GM10248 (cell line): ENCODE data around the gene JARID2.
"Not testable (repeated sequence)": the region's sequence is repeated elsewhere in the genome, so short reads cannot be mapped to it uniquely, and the experiment has no call there.

Experiments
- CTCF ChIA-PET: fragments of 300-600 bp; sonication (Branson Sonifier 250); formaldehyde crosslinking; extraction: SDS; loops from one replicate; lab custom pipeline; 2021; ENCODE audit warnings: antibody characterized with exemption; lab: Yijun Ruan, JAX
- POLR2A ChIA-PET: fragments of 350-650 bp; sonication (Branson Sonifier 250); formaldehyde crosslinking; extraction: SDS; loops from one replicate; lab custom pipeline; 2020; ENCODE audit warnings: antibody characterized with exemption; lab: Yijun Ruan, JAX
- DNase-seq: peaks from one replicate; pipeline ENCODE4 v3.0.0; 2012; ENCODE audit errors: extremely low spot score
- TF ChIP-seq, protein P1 (sequence below): IDR thresholded peaks from 2 replicates; pipeline ENCODE4 v1.5.1; 2012; ENCODE audit warnings: mild to moderate bottlenecking, low read depth; ENCODE audit errors: extremely low read depth, missing control alignments, control extremely low read depth

JARID2 gene

DNA sequence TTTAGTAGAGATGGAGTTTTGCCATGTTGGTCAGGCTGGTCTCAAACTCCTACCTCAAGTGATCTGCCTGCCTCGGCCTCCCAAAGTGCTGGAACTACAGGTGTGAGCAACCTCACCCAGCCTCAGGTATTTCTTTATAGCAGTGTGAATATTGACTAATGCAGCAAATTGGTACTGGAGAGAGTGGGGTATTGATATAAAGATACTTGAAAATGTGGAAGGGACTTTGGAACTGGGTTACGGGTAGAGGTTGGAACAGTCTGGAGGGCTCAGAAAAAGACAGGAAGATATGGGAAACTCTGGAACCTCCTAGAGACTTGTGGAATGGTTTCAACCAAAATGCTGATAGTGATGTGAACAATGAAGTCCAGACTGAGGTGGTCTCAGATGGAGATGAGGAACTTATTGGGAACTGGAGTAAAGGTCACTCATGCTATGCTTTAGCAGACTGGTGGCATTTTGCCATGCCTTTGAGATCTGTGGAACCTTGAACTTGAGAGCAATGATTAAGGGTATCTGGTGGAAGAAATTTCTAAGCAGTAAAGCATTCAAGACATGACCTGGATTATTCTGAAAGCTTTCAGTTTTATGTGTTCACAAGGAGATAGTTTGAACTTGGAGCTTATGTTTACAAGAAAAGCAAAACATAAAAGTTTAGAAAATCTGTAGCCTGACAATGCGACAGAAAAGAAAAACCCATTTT lies 289.8 kb downstream of the JARID2 start:
- CTCF ChIA-PET: interaction anchor here (1.0 to 5.0 kb wide), 7 partner anchors 9 to 27 kb away, joined by 3 to 18 read pairs (median 3); no protein-coding TSS in a partner anchor
- TF ChIP-seq, protein P1, sequence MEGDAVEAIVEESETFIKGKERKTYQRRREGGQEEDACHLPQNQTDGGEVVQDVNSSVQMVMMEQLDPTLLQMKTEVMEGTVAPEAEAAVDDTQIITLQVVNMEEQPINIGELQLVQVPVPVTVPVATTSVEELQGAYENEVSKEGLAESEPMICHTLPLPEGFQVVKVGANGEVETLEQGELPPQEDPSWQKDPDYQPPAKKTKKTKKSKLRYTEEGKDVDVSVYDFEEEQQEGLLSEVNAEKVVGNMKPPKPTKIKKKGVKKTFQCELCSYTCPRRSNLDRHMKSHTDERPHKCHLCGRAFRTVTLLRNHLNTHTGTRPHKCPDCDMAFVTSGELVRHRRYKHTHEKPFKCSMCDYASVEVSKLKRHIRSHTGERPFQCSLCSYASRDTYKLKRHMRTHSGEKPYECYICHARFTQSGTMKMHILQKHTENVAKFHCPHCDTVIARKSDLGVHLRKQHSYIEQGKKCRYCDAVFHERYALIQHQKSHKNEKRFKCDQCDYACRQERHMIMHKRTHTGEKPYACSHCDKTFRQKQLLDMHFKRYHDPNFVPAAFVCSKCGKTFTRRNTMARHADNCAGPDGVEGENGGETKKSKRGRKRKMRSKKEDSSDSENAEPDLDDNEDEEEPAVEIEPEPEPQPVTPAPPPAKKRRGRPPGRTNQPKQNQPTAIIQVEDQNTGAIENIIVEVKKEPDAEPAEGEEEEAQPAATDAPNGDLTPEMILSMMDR: no peak
- no peak for DNase-seq
- POLR2A ChIA-PET: no interaction called here

DNA sequence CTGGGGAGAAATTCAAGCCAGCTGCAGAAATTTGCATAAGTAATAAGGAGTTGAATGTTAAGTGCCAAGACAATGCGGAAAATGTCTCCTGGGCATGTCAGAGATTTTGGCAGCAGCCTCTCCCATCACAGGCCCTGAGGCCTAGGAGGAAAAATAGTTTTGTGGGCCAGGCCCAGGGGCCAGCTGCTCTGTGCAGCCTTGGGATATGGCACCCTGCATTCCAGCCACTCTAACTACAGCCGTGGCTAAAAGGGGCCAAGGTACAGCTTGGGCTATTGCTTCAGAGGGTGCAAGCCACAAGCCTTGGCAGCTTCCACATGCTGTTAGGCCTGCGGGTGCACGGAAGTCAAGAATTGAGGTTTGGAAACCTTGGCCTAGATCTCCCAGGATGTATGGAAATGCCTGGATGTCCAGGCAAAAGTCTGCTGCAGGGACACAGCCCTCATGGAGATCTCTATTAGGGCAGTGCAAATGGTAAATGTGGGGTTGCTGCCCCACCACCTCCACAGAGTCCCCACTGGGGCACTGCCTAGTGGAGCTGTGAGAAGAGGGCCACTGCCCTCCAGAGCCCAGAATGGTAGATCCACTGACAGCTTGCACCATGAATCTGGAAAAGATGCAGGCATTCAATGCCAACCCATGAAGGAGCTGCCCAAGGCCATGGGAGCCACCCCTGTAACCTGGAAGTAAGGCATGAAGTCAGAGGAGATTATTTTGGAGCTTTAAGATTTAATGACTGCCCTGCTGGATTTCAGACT lies 290.5 kb downstream of the JARID2 start:
- ChIA-PET CTCF (interaction anchor here (1.1 to 5.0 kb wide), 6 partner anchors 8 to 87 kb away, joined by 3 to 18 read pairs (median 4); no protein-coding TSS in a partner anchor), POLR2A (no interaction called here)
- TF ChIP-seq, protein P1: no peak
- DNase-seq: no peak

DNA sequence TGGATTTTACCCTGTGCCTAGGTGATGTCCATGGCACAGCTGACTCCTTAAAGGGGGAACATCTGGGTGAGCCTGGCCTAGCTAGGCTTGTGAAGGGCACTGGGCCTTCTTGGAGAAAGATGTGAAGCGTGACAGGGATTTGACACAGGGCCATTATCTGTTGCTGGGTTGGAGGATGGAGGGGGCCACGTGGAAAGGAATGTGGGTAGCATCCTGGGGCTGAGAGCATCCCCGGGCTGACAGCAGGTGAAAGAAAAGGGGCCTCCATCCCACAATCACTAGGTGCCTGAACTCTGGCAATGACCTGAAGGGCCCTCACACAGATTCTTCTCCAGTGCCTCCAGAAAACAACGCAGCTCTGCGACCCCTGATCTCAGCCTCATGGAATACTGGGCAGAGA lies 292.2 kb downstream of the JARID2 start:
- TF ChIP-seq, protein P1: no peak
- DNase-seq: no peak
- CTCF ChIA-PET: interaction anchor here (0.8 to 5.0 kb wide), 3 partner anchors 13 to 85 kb away, joined by 3 to 18 read pairs (median 3); no protein-coding TSS in a partner anchor
- POLR2A ChIA-PET: no interaction called here

DNA sequence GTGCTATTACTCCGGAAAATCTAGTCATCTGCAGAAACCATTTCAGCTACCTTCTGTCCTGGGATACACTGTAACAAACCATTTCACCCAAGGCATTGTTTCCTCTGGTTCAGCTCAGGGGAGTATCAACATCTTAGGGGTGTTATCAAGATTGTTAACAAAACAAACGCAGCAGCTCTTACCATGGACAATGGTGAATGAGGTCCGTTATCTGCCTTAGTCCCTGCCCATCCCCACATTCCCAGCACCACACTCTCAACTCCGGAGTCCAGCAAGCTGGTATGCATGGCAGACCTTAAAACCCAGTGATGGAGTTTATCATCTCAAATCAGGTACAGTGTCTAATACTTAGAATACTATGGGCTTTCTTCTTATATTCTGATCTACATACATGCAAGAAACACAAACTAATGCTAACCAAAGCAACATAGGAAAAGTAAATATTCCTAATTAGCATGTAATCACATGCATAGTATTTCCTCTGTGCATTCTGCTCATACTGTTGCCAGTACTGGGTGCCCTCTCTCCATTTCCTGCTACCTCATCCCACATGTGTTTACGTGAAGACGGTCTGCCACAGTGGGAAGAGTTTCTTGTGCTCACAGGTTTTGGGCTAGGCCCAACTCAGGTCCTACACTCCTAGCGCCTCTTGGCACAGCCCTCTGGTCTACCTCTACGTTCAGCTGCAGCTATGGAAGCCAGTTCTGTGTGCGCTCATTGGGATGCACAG lies 293.1 kb downstream of the JARID2 start:
- TF ChIP-seq, protein P1: no peak
- ChIA-PET CTCF (interaction anchor here (0.8 to 5.0 kb wide), 2 partner anchors 13 to 33 kb away, joined by 3 to 18 read pairs; no protein-coding TSS in a partner anchor), POLR2A (no interaction called here)
- DNase-seq: no peak

DNA sequence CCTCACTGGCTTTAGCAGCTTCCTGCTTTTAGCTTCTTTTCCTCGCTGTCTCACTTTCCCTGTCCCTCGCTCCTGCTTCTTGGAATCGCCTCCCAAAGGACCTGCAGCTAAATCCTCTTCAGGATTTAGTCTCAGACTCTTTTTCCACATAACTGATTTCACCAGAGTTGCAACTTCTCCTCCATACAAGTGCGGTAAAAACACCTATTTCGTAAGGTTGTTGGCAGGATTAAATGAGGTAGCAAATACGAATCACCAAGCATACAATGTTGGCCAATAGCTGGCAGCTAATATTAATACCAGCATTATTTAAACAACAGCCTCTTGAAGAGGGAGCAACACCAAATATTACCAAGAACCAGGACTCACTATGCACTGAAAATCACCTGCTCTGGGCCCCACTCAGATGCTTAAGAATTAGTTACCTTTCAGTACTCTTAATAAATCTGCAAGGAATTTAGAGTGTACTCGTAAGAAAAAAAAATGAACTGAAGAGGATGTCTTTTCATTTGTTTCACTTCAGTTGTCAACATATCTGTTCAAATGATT lies 293.9 kb downstream of the JARID2 start:
- POLR2A ChIA-PET: no interaction called here
- CTCF ChIA-PET: interaction anchor here (5.0 kb wide), 1 partner anchor 12 kb away, joined by 18 read pairs; no protein-coding TSS in a partner anchor
- DNase-seq: no peak
- TF ChIP-seq, protein P1: no peak

DNA sequence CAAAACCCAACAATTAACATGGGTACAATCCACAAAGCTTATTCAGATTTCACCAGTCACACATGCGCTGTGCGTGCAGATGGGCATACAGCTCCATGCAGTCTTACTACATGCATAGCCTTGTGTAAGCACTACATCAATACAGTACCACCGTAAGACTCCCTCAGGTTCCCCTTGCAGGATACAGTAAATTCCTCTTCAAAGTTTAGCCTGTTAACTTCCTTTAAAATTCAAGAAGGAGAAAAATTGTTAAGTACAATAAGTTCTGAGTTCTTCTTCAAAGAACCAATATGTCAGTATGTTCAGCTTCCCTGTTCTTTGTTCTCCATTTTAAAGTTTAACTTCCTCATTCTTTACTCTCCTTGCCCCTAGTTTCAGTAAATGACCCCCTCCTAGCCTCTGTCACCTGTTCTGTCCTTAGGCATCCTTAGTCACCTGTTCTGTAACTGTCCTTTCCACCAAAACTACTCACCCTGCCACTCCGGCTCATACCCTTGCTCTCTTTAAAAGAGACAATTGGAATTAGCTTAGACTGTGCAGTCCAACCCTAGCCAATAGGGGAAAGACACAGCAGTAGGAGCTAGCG lies 297.6 kb downstream of the JARID2 start:
- POLR2A ChIA-PET, DNase-seq: not testable (repeated sequence)
- CTCF ChIA-PET: interaction anchor here (0.7 to 1.7 kb wide), 4 partner anchors 9 to 65 kb away, joined by 3 to 6 read pairs (median 4); no protein-coding TSS in a partner anchor
